Measurements from ENCODE around the gene SLC12A9.

- TF ChIP-seq POLR2A (IDR thresholded peaks at IDR 0.05) (no peak), EP300 (IDR thresholded peaks at IDR 0.05; ENCODE audit: low read depth) (no peak), POLR2AphosphoS5 (IDR thresholded peaks at IDR 0.05) (no peak)
- TF ChIP-seq, protein P1, sequence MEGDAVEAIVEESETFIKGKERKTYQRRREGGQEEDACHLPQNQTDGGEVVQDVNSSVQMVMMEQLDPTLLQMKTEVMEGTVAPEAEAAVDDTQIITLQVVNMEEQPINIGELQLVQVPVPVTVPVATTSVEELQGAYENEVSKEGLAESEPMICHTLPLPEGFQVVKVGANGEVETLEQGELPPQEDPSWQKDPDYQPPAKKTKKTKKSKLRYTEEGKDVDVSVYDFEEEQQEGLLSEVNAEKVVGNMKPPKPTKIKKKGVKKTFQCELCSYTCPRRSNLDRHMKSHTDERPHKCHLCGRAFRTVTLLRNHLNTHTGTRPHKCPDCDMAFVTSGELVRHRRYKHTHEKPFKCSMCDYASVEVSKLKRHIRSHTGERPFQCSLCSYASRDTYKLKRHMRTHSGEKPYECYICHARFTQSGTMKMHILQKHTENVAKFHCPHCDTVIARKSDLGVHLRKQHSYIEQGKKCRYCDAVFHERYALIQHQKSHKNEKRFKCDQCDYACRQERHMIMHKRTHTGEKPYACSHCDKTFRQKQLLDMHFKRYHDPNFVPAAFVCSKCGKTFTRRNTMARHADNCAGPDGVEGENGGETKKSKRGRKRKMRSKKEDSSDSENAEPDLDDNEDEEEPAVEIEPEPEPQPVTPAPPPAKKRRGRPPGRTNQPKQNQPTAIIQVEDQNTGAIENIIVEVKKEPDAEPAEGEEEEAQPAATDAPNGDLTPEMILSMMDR (IDR thresholded peaks at IDR 0.05): no peak
Observed at GRCh38 chr7:100854146-100854895, 1.8 kb downstream of the SLC12A9 start.
